Uterus (tissue), 4 donors: ENCODE data around the gene KRTAP10-10. TPM values are rescaled to one million over a fixed set of nuclear protein-coding genes. Genes with fewer than 3 reads are reported as not detected.
"Not testable (repeated sequence)": the region's sequence is repeated elsewhere in the genome, so short reads cannot be mapped to it uniquely, and the experiment has no call there.

ENCODE experiments used
- DNase-seq, 2 donors: peaks; one replicate each; pipeline ENCODE4 v3.0.0-alpha.2; 2019 to 2020
- H3K27ac ChIP-seq, 2 donors: fragments of 200-600 bp; sonication (generic); 1 replicate in 1 of 2; 2 replicates in 1 of 2; pipeline ENCODE4 v1.5.1; 2016 to 2018
- H3K27me3 ChIP-seq, 2 donors: fragments of 200-600 bp; sonication (generic); one replicate each; pipeline ENCODE4 v1.5.1; 2018 to 2019; ENCODE audit warnings: control low read depth in 1 of 2
- H3K36me3 ChIP-seq, 2 donors: fragments of 200-600 bp; sonication (generic); one replicate each; pipeline ENCODE4 v1.5.1; 2019; ENCODE audit warnings: control low read depth in 1 of 2
- H3K4me1 ChIP-seq, 2 donors: fragments of 200-600 bp; sonication (generic); one replicate each; pipeline ENCODE4 v1.5.1; 2018 to 2019; ENCODE audit warnings: control low read depth in 1 of 2
- H3K4me3 ChIP-seq, 2 donors: fragments of 200-600 bp; sonication (generic); 1 replicate in 1 of 2; 2 replicates in 1 of 2; pipeline ENCODE4 v1.5.1; 2018 to 2019; ENCODE audit warnings: mild to moderate bottlenecking in 1 of 2
- H3K9me3 ChIP-seq, 2 donors: fragments of 200-600 bp; sonication (generic); one replicate each; pipeline ENCODE4 v1.5.1; 2019; ENCODE audit warnings: control low read depth in 1 of 2
- POLR2A ChIP-seq, 2 donors: fragments of 450-650 bp; IDR thresholded peaks; one replicate each; pipeline ENCODE4 v1.6.1; 2016; ENCODE audit warnings: antibody characterized with exemption in 2 of 2, mild to moderate bottlenecking in 1 of 2, moderate library complexity in 1 of 2
- intact Hi-C: fragments of 100-400 bp; cut with DNase I; formaldehyde crosslinking; loops from one replicate; pipeline ENCODE4 v1.15.1; 2023; ENCODE audit warnings: low total_unique reads
- total RNA-seq, 4 donors: library from RNA; depleted of rRNA in 3 of 4; stranded (reverse); fragments of >200 nt in 3 of 4; gene quantifications; one replicate each; pipeline versions ENCODE4 v1.1.0 to v1.2.4, GENCODE V29; 2014 to 2023
- TF ChIP-seq, protein P1 (sequence below), 4 experiments: fragments of 200-600 bp in 2 of 4; fragments of 450-650 bp in 2 of 4; sonication (generic) in 2 of 4; IDR thresholded peaks; one replicate each; pipeline ENCODE4 v1.5.1; 2016 to 2019; ENCODE audit warnings: antibody characterized with exemption in 4 of 4, mild to moderate bottlenecking in 2 of 4, moderate library complexity in 1 of 4
- donor health status: DM: yes; HTN: yes; CAD: no.

KRTAP10-10 gene
- not detected for total RNA-seq

- Histone ChIP-seq H3K36me3 (no peaks in the 10 kb centered on the region), H3K4me1 (no peaks in the 10 kb centered on the region), H3K27ac (no peak within 1 kb of the TSS), H3K9me3 (peaks cover 0 to under 1% of the 10 kb centered on the region in 2 donors), H3K27me3 (no peaks in the 10 kb centered on the region), H3K4me3 (no peak within 1 kb of the TSS)
- intact Hi-C loops, result no loop called here
- DNase-seq, result no peak
- TF ChIP-seq POLR2A (IDR thresholded peaks at IDR 0.05), result no peak
- TF ChIP-seq, protein P1, sequence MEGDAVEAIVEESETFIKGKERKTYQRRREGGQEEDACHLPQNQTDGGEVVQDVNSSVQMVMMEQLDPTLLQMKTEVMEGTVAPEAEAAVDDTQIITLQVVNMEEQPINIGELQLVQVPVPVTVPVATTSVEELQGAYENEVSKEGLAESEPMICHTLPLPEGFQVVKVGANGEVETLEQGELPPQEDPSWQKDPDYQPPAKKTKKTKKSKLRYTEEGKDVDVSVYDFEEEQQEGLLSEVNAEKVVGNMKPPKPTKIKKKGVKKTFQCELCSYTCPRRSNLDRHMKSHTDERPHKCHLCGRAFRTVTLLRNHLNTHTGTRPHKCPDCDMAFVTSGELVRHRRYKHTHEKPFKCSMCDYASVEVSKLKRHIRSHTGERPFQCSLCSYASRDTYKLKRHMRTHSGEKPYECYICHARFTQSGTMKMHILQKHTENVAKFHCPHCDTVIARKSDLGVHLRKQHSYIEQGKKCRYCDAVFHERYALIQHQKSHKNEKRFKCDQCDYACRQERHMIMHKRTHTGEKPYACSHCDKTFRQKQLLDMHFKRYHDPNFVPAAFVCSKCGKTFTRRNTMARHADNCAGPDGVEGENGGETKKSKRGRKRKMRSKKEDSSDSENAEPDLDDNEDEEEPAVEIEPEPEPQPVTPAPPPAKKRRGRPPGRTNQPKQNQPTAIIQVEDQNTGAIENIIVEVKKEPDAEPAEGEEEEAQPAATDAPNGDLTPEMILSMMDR (IDR thresholded peaks at IDR 0.05), result no peak
Measured at GRCh38 chr21:44637018-44637850, at the start of gene KRTAP10-10. Gene KRTAP10-10, plus strand, starts transcription at chr21:44637356. Its CDS starts 62 bp downstream, at chr21:44637418.

DNA sequence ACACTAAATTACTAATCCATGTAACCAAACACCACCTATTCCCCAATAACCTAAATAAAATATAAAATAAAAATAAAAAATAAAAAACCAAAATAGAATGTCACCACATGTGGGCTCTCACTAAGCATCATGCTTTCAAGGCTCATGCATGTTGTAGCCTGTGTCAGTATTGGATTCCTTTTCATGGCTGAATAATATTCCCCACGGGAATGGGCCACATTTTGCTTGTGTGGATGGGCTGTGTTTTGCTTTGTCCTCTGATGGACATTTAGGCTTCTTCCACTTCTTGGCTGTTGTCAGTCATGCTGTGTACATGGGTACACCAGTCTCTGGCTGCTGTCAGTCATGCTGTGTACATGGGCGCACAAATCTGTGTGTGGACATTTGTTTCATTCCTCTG lies 48.1 kb upstream of the KRTAP10-10 start:
- DNase-seq, result no peak
- no peak overlapping the region for H3K27ac ChIP-seq
- intact Hi-C loops, result no loop called here
- H3K4me1 ChIP-seq, result no peaks in the 10 kb centered on the region
- H3K36me3 ChIP-seq, result no peaks in the 10 kb centered on the region
- H3K9me3 ChIP-seq, result no peaks in the 10 kb centered on the region
- no peak for TF ChIP-seq POLR2A (IDR thresholded peaks at IDR 0.05)
- TF ChIP-seq, protein P1 (IDR thresholded peaks at IDR 0.05), result no peak
- H3K27me3 ChIP-seq, result peaks cover 0 to 3% of the 10 kb centered on the region in 2 donors
- no peak overlapping the region for H3K4me3 ChIP-seq

DNA sequence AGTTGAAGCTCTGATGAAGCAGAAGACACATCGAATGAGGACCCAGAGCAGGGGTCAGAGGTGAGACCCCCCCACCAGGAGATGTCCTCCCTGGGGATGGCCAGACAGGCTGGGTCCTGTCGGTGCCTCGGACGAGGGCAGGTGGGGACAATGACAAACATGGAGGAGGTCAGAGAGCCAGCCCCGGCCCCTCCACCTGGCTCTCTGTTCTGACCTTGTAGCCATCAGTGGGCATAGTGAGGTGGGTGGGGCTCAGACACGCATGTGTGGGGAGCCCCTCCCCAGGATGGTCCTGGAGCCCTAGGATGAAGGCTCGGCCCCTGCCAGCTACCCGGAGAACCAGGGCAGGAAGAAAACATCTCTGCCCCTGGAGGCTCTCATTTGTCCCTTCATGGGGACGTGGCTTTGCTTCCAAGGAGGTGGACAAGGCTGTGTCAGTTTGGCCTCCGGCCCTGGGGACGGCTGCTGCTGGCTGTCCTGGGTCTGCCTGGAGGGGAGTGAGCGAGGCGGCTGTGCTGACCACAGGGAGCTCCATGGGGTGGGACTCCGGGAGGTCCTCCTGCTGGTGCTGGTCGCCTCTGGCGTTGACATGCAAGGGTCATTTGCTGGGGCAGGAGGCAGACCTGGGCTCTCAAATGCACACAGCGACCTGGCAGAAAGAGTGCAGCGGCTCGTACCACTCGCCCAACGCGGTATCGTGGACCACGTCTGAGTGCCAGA lies 47.4 kb upstream of the KRTAP10-10 start:
- Histone ChIP-seq H3K27me3 (no peaks in the 10 kb centered on the region), H3K4me1 (no peaks in the 10 kb centered on the region), H3K27ac (no peak overlapping the region), H3K9me3 (no peaks in the 10 kb centered on the region), H3K36me3 (no peaks in the 10 kb centered on the region), H3K4me3 (no peak overlapping the region)
- TF ChIP-seq, protein P1 (IDR thresholded peaks at IDR 0.05), result no peak
- no peak for TF ChIP-seq POLR2A (IDR thresholded peaks at IDR 0.05)
- intact Hi-C loops, result no loop called here
- DNase-seq, result no peak

DNA sequence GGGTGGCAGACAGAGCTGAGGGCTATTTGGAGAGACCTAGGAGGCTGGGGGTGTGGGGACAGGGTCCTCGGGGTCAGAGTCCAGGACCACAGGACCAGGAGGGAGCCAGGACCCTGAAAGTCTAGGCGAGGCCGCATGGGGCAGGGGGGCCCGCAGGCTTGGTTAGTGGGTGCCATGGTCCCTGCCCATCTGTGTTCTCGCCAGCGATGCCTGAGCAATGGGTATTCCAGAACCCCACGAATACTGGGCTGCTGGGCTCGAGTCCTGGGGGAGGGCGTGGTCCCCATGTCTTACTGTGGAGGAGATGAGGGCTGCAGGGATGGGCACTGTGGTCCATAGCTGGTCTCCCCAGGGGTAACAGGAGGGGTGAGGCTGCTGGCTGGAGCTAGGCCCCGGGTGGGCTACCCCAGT lies 46.8 kb upstream of the KRTAP10-10 start:
- Histone ChIP-seq H3K4me3 (no peak overlapping the region), H3K4me1 (no peaks in the 10 kb centered on the region), H3K36me3 (no peaks in the 10 kb centered on the region), H3K9me3 (no peaks in the 10 kb centered on the region), H3K27ac (no peak overlapping the region), H3K27me3 (no peaks in the 10 kb centered on the region)
- TF ChIP-seq POLR2A (IDR thresholded peaks at IDR 0.05), result no peak
- DNase-seq, result no peak
- intact Hi-C loops, result no loop called here

DNA sequence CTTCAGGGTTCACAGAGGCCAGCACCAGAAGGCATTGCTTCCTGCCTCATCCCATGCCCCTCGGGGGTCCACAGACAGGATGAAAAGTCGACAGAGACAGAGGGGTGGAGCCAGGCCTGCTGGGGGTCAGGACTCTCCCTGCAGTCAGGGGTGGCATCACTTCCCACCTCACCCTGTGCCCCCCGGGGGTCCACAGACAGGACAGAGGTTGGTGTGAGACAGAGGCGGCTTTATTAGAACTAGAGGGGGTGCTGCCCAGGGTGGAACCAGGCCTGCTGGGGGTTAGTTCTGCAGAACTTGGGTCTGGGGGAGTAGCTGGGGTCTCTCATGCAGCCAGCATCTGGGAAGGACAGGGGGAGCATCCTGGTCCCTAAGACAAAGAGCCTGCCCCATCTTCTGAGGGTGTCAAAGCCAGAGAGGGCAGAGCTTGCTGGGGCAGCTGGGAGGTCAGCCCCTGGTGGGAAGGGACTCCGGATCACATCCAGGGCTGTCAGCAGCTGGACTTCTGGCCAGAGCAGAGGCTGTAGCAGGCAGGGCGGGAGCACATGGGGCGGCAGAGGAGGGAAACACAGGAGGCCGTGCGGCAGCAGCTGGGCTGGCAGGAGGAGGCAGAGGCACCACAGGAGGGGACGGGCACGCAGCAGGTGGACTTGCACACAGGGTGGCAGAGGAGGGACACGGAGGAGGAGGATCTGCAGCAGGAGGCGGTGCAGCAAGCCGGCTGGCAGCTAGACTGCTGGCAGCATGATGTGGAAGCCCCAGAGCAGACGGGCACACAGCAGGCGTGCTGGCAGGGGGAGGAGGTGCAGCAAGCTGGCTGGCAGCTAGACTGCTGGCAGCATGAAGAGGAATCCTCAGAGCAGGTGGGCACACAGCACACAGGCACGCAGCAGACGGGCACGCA lies 46.0 kb upstream of the KRTAP10-10 start:
- intact Hi-C loops, result not testable (repeated sequence)

GRCh38 chr21:44591801-44592130 lies 45.4 kb upstream of the KRTAP10-10 start:
- H3K4me3 ChIP-seq, H3K9me3 ChIP-seq, H3K4me1 ChIP-seq, H3K27ac ChIP-seq, H3K36me3 ChIP-seq, intact Hi-C loops, DNase-seq, H3K27me3 ChIP-seq: not testable (repeated sequence)

More for the DNA sequence above, 46.0 kb upstream of the KRTAP10-10 start:
- not testable (repeated sequence) for H3K9me3 ChIP-seq, H3K4me1 ChIP-seq, H3K27me3 ChIP-seq, H3K27ac ChIP-seq, H3K36me3 ChIP-seq, H3K4me3 ChIP-seq, DNase-seq
